Left kidney (tissue), 2 donors: Measurements from ENCODE around the gene STK39. TPM values are rescaled to one million over a fixed set of nuclear protein-coding genes. Genes with fewer than 3 reads are reported as not detected.

Experiments
- DNase-seq: peaks from one replicate; pipeline ENCODE4 v3.0.0-alpha.2; 2013
- polyA plus RNA-seq: library from polyadenylated mRNA; unstranded; fragments of 120-200 nt; gene quantifications from one replicate; pipeline ENCODE4 v1.2.1, GENCODE V29; 2013; ENCODE audit not compliant: insufficient read length

The STK39 gene
- polyA plus RNA-seq, 1 donor: 37.7 TPM

DNA sequence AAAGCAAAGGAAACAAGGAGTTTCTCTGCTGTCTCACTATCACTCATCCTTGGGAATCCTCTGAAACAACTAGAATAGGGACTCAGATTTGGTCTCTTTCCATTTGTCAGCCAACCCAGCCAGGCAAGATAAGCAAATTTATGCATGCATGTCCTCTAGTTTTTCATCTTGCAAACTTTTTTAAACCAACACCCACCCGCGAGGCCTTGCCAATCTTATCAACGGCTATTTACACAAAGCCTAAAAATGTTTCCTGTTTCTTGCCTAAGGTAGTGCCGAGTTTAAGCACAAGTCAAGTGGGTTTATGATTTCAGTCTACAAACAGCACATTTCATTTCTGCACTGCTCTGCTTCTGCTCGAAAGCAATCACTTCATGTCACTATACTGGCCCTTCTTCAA lies 240.9 kb downstream of the STK39 start:
- no peak for DNase-seq

DNA sequence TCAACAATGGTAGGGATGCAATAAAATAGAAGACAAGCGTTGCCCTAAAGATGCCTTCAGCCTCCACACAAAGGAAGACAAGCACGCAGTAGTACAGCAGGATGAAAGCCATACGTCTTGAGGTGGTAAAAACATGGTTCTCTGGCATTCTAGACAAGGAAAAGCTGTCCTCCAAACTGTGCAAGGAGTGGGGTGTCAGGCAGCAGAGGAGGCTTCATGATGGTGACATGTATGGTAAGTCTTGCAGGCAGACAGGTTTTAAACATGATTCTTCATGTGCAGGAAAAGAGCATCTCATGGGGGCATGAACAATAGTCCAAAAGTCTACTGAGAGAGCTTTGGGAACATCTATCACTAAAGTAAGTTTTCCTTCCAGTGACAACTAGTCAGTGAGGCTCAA lies 241.8 kb downstream of the STK39 start:
- no peak for DNase-seq

DNA sequence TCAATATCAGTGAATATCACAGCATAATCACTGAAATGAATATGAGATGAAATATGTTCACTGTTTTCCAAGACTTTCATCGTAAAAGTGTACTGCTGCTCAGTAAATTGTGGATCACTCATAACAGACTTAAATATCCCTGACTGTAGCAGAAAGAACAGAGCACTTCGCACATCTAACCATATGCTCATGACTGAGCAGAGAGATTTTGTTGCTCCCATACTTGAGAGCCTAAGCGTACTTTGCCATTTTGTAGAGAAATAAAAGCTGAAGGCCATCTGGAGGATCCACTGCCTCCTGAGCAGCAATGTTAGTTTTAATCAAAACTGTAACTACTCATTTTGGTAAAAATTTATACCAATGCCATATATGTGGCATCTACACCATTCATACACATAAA lies 243.5 kb downstream of the STK39 start:
- no peak for DNase-seq

DNA sequence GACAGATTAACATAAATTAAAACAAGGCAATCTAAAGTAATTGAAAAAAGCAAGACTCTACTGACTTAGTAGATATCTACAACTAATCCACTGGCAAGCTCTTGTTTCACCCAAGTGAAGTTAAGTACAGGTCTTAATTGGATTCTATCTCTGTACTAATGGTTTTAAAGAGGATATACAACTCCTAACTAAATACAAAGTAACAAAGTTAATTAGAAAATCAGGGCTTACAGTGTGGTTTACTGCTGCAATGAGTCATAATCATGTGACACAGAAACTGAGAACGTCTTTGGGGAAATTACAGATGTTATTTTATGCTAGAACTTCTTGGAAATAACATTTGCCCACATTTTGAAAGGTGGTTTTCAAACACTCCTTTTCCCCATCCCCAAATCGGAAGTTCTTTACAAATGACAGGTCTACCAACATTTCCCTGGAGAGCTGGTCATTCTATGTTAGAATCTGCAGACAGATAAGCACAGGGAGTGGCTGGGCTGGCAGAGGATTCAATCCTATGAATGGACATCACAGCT lies 245.3 kb downstream of the STK39 start:
- DNase-seq: no peak

DNA sequence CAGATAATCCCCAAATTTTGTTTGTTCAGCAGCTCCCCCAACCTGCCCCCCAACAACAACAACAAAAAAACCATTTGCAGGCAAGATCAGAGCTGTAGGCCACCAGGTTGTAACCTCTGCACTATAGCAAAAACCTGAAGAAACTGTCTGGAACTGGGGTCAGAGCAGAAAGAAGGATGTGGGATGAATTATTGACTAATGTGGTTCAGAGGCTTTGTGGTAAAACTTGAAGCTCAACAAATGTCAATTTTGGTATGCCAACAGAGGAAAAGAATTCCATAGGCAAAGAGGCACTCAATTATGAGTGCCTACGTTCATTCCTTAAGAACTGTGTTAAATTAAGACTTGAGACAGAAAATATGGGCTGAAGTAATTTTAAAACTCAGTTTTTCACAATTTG lies 255.1 kb downstream of the STK39 start:
- no peak for DNase-seq

DNA sequence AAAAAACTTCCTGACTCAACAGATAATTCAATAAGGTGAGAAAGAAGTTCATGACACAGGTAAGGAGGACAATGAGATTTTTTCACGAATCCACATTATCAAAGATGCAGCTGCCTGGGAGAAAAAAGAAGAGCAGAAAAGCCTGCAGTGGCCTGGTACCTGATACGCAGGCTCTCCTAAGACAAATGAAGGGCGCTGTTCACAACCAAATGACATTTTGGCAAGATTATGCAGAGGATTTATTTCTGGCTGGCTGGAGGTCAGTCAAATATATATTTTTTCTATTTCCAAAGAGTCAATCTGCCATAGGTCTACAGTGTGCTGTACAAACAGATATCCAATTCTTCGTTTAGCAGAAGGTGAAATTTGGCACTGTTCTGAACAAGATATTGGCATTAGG lies 257.3 kb downstream of the STK39 start:
- DNase-seq: no peak

DNA sequence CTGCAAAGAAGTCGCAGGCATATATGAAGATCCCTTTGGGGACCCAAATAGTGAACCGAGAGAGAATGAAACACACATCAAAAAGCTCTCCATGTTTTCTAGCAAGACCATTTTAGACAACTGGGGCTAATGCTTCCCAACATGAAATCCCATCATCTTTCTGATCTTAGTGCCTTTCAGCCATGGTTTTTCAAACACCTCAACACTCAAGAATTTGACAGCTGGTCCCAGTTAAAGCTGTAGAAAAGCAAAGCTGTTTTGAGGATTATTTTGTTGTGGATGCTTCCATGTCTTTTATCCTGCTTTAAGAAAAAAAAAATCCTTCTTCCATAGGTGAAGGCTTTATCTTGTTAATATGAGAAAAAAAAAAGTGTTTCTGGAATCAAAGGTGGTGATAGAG lies 259.1 kb downstream of the STK39 start:
- DNase-seq: no peak

DNA sequence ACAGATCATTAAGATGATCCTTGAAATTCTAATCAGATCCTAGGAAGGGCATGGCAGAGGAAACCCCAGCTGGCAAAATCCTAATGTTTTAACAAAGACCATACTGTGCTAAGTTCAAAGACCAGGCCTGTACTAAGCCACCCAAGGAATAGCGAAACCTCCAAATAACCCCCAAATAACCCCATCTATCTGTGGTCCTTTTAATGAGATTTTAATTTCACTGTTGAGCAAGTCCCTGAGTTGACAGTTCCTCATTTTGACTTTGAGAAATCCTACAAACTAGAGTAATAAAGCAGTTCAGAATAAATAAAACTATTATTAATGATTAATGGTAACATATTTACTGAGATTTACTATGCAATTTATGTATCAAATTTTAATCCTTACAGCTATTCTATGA lies 259.8 kb downstream of the STK39 start:
- DNase-seq: no peak

DNA sequence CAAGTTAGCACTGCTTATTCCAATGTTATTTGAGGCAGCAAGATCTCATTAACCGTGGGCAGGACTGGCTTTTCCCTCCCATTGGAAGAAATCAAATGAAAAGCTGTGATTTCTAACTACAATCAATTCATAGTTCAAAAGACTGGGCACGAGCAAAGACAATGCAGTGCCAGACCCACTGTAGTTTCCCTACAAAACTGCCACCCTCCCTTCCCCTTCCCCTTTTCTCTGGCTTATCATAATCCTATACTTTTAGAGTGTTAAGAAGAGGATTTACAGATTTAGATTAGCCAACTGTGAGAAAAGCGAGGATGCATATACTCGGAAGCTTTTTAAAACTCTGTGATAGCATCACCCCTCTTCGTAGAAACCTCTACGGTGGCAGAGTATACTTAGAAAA lies 260.4 kb downstream of the STK39 start:
- no peak for DNase-seq

DNA sequence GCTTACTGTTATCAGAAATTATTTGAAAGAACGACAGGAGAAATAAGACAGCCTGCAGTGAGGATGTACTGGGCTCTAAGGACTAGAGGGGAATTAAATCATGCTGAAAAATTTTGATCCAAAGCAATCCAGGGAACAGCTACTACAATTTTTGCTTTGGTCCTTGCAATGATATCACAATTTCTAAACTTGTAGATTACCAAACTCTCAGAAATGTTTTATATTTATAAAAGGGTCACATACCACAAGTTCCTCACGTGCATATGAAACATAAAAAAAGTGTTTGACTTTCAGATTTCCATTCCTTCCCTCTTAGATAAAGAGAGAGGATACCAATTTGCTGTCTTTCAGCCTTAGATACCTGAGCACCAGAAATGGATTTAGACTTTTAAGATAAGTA lies 261.2 kb downstream of the STK39 start:
- no peak for DNase-seq

DNA sequence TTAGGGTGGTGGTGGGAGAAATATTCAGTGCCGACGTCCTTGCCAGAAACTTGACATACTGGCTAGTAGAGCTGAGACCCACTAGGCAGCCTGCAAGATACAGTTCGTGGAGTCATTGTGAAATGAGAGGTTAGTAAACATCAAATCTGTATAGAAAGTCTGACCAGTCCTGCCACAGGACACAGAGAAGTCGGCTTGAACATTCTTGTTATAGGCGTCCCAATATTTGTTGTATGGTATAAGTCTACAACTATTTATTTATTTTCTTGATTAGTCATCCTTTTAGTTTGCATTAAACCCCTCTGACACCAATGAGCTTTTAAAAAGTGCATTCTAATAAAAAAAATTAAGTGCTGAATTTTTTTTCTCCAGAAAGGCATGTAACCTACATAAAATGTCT lies 265.4 kb downstream of the STK39 start:
- DNase-seq: no peak

DNA sequence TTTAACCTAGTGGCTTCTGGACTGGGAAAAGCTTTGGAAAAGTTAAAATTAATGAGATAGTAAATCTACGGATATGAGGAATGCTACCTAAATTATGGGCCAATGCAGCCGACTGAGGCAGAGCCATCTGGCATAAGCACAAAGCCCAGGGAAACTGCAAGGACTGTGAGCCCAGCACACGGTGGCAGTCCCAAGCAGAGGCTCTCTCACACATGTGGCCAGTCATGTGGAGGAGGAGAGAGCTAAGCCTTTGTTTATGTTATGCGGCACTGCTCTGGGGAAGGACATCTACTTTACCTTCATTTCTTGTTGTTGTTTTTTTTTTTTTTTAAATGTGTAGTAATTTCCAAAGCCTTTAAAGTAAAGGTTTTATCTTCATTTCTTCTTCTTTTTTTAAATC lies 267.0 kb downstream of the STK39 start:
- DNase-seq: no peak

DNA sequence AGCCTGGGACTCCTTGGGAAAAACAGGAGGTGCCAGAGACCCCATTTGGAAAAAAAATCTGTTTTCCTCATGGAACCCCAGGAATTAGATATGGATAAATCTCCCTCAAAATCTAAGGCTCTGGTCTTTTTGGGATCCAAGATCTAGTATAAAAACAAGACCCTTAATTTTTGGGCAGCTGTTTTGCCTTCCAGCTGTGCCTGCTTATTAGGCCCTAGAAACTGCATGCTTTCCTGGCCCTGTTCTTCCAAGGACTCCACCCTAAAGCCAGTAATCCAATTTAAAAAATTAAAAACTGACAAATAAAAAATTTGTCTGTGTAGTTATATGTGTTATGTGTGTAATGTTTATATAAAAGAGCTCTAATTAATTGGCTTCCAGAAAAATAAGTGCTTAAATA lies 274.6 kb downstream of the STK39 start:
- no peak for DNase-seq

DNA sequence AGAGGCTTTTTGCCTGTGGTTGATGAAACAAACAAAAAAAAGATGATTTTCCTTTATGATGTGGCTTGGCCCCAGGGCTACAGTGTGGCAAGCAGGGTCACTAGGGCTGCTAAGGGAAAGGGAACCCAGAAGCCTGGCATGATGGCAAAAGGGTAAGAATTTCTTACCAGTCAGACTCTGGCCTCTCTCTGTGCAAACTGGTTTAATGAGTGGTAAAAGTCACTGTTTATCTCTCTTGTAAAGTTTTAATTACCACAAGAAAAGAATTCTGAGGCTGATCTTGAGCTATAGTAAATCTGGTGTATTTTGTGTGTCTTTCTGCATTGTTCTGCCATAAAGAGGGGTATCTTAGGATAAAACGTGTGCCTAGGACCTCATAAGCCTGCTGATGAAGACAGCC lies 275.4 kb downstream of the STK39 start:
- no peak for DNase-seq

DNA sequence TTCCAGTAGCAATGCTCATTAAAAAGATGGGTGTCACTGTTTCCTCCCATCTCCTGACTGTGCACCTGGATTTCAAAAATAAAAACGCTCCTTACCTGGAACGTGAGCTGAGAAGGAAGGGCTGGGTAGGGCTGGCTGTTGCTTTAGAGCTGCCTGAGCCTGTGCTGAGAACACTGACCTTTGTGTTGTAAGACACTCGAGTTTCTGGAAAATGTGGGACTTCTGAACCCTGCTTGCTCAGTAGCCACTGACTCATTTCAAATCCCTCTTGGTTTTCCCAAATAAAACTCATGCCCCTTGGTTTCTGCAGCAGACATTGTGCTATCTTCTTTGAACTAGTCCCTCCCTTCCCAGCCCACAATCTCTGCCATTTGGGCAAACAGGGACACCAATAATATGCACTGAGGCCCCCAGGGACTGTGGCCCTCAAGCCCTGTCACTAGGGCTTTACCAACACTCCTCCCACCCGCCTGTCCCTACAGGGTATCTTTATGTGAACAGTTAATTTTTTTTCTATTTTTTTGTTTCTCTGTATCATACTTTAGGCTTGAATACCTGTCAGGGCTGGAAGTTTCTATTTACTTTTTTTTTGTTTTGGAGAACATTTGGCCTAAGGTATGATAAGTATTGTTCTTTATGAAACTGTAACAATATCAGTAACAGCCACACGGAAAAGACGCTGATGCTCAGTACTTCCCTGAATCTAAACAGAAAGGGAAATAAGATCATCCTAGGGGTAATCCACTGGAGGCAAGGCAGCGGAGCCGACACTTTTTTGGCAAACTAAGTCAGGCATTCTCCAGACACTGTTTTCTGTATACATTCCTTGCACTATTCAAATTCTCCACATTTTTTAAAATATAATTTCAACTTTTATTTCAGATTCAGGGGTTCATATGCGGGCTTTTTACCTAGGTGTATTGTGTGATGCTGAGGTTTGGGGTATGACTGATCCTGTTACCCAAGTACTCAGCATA lies 280.2 kb downstream of the STK39 start:
- no peak for DNase-seq

DNA sequence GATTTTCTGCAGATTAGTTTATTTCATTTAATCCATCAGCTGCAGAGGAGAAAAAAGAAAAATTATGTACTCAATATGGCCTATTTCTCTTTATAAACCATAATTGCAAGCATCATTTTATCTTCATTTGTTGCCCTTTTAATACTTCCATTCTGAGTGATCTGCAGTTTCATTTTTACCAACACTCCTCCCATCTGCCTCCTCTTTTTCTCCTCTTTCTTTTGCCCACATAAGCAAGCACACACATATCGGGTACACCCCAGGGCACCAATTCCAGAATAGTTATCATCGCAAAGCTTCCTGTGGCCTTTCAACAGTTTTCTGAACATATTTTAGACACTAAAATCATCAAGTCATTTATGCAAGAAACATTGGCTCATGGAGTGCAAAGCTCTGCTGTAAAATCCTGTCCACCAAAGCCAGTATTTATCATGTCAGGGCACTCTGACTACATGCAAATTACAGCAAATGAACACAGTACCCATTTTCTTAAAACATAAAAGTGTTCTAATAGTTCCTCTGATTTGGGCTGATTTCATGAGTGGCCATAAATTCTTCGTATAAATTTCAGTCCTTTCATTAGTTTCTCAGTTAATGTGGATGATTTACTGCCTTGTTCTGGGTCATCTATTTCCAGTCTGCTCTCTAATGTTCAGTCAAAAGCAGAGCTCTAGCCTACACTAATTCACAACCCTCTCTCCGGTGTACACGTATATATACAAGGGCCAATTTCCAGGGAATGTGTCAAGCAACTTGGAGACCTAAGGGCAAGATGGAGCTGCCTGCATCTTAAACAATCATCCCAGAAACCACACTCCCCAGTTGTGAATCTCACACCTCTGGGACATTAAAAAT lies 281.3 kb downstream of the STK39 start:
- DNase-seq: peak; percentile 36

DNA sequence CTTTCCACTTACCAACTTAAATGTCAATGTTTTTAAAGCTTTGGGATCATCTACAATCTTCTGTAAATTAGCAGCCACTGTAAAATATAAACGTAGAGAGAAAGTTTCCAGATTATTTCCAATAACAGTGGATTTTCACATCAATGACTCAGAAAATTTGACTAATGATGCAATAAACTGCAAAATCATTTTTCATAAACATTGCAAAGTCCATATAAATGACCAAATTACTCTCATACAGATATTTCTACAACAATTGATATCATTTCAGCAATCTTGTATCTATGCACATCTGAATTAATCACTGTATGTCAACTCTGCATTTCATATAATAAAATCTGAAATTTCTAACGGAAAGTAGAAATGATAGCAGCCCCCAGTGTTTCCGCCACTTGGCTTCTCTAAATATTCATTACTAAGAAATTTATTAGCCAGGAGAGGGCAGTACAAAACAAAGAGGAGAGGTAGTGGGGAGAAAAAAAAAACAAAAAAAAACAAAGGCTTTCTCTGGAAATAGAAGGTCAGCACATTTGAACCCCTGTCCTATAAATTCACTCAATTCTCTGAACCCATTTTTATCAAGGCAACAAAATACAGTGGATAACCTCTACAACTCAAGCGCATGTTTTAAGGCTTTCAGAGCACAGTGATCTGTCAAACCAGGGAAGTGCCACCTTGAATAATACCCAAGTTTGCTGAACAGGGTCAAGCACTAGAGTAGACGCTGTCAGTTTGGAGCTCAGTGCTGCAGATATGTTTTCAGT lies 282.6 kb downstream of the STK39 start:
- peak; percentile 46 for DNase-seq

DNA sequence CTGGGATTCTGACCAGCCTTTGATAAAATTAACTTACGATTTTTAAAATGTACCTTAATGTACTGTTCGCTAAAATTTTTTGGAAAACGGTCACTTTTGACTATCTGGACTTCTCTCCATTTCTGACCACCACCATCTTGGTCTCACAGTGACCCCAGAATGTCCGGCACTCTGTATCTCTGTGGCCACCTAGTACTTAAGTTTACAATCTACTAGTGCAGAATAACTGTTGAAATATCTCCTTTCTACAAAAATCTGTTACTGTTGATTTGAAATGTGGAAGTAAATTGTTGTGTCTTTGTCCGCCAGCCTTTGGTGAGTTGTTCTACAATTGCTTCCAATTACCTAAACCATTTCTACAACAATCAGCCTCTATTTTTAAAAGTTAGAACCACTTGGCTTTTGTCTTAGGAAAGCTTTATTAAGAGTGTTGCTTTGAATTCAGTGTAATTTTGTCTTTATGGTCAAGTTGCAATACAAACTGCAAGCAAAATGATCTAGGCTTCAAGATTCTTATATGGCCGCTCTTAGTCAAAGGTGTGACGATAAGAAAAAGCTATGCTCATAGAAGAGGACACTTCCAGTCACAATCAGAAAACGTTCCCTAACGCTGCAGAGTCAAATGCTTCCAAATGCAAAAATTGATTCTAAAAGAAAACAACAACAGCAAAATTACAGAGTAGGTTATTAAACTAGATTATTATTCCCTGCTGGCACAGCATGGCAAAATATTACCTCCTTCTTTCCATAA lies 283.3 kb downstream of the STK39 start:
- no peak for DNase-seq

DNA sequence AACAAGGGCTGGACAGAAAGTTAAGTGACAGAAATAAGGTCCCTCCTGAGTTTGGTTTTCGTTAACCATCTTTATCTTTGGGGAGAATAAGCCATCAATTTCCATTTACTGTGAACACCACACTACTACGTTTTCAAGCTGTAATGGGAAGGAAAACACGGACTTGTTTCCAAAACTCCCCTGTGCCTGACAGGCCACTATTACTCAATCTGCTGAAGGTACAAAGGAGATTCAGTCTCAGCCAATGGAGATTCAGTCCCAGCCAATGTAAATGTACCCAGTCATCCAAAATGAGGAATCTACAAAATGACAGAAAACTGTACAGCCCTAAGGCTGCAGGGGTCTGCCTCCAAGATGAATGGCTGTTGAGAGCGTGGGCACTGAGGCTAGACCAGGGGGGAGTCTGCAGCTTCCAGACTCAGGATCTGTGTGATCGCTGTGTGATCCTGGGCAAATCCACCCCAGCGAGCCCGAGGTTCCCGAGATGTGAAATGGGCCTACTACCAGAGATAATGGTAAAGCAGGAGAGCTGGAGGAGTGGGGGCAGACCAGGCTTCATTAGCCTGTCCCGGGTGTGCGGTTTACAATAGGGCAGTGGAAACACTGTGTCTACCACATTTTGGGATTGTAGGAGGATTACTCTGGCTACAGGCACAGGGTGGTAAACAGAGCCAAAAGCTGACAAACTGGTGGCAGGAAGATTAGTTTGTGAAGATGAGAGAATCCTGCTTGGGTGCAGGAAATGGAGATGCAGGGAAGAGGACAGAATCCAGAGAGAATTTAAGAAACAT lies 284.8 kb downstream of the STK39 start:
- no peak for DNase-seq

DNA sequence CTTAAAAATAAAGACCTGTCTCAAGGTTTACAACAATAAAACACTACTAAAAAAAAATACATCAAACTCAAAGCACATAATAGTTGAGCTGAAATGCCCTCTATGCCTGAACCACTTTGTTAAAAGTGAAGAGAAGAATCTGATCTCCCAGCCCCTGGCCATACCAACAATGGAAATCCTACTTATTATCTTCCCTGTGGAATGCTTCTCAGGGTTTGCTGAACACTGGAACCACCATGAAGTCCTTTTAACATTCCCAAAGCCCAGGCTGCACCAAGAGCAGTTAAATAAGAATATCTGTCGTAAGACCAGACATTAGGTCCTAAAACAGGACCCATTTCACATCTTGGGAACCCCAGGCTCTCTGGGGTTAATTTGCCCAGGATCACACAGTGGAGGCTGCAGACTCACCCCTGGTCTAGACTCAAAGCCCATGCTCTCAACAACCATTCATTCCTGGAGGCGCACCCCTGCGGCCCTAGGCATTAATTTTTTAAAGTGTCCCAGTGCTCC lies 285.8 kb downstream of the STK39 start:
- no peak for DNase-seq
